Pancreas (tissue), 10 donors: ENCODE data around the gene MRPL55. TPM values are rescaled to one million over a fixed set of nuclear protein-coding genes. Genes with fewer than 3 reads are reported as not detected.

Experiments used
- ATAC-seq, 4 donors: fragments of 200-7000 bp; cut with Tn5 transposase; one replicate each; pipeline versions ENCODE4 v1.8.0 to v1.9.1; 2020; ENCODE audit warnings: mild to moderate bottlenecking in 4 of 4, moderate library complexity in 4 of 4
- DNase-seq, 6 donors: peaks; one replicate each; pipeline ENCODE4 v3.0.0-alpha.2; 2020
- FAIRE-seq: peaks from 2 replicates; lab custom pipeline; 2012; peaks lifted over from hg19 to GRCh38; lab: Jason Lieb, UNC
- H3K27ac ChIP-seq, 4 donors: fragments of 200-600 bp; sonication (generic); 1 replicate in 3 of 4; 2 replicates in 1 of 4; pipeline versions ENCODE4 v1.5.0 to v1.8.0; 2020
- H3K27me3 ChIP-seq, 4 donors: fragments of 200-600 bp; one replicate each; pipeline ENCODE4 v1.8.0; 2021
- H3K36me3 ChIP-seq, 3 donors: fragments of 200-600 bp; sonication (generic) in 1 of 3; one replicate each; pipeline versions ENCODE4 v1.5.0 to v1.8.0; 2020 to 2021
- H3K4me1 ChIP-seq, 3 donors: fragments of 200-600 bp; one replicate each; pipeline ENCODE4 v1.8.0; 2021
- H3K4me3 ChIP-seq, 4 donors: fragments of 200-600 bp; sonication (generic) in 2 of 4; one replicate each; pipeline versions ENCODE4 v1.5.0 to v1.8.0; 2020 to 2021
- H3K9me3 ChIP-seq, 4 donors: fragments of 200-600 bp; one replicate each; pipeline ENCODE4 v1.8.0; 2021
- CTCF ChIP-seq, 4 donors: fragments of 200-600 bp; sonication (generic) in 3 of 4; IDR thresholded peaks; one replicate each; pipeline versions ENCODE4 v1.5.0 to v1.8.0; 2021; ENCODE audit warnings: antibody characterized with exemption in 4 of 4
- WGBS, 2 donors: extraction: QIAGEN DNeasy Blood & Tissue Kit; methylation state at CpG; one replicate each; pipeline ENCODE4 v1.1.7; 2013; 5-methylcytosine and 5-hydroxymethylcytosine counted together
- intact Hi-C, 3 donors: fragments of 100-400 bp; cut with DNase I; formaldehyde crosslinking; loops; one replicate each; pipeline versions ENCODE4 v1.11.1 to v1.14.2; 2022
- polyA plus RNA-seq, 2 donors: library from polyadenylated mRNA; stranded (reverse); fragments of 200-250 nt; gene quantifications; one replicate each; pipeline ENCODE4 v1.2.3, GENCODE V29; 2013
- total RNA-seq, 6 donors: library from RNA; stranded (reverse); fragmentation: NEBNext Ultra II Directional in 4 of 6; extraction: Animal tissue kit (Norgen Biotek cat#: 25700) in 4 of 6; gene quantifications; one replicate each; pipeline versions ENCODE4 v1.2.1 to v1.2.4, GENCODE V29; 2021 to 2023
- donor health status: healthy with polysubstance abuse.
- donor health status: DM: no; HTN: no; CAD: no; lungs with moderate emphysema.
- donor health status: DM: no; HTN: no; CAD: no.
- donor health status: control.
- donor health status: control.
- donor health status: Bipolar disorder and iron deficiency.
- donor health status: DM: yes; HTN: yes; CAD: no.
- donor health status: DM: no; HTN: no; CAD: no.
- donor health status: DM: no; HTN: no; CAD: no.
- donor health status: DM: yes; HTN: yes; CAD: no.

MRPL55 gene
- total and polyA plus RNA-seq, 8 donors: 18.1 to 113 (median 24.0) TPM

DNA sequence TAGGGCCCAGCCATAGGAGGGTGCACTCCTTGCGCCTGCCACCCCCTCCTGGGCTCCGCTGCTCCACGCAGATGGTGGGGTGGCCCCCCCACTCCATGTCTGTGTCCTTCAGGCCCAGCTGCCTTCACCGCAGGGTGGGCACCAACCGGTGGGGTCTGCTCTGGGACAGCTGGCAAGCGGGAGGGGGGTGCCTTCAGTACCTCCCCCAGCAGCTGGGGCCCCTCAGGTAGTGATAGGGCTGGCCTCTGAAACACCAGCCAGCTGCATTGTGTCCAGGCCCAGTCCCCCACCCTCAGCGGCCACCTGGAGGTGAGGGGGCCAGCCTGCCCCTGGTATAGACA, 41.0 kb upstream of the MRPL55 start:
- ATAC-seq (peak in 3 of 4 donors; percentile 2 to 11 (median 4)), DNase-seq (peak in 3 of 6 donors; percentile 27 to 79 (median 57)), FAIRE-seq (no peak)
- Histone ChIP-seq H3K4me1 (no peaks in the 10 kb centered on the region), H3K27ac (peak overlapping the region; percentile 25 to 57 (median 36)), H3K27me3 (no peaks in the 10 kb centered on the region), H3K36me3 (peaks cover 0 to 23% (median 0%) of the 10 kb centered on the region in 3 donors), H3K4me3 (no peak overlapping the region), H3K9me3 (no peaks in the 10 kb centered on the region)
- TF ChIP-seq CTCF (IDR thresholded peaks at IDR 0.05): no peak
- 73 to 74% methylated on average over 7 of the region's 7 CpGs for WGBS, 2 donors
- intact Hi-C loops: no loop called here

- DNase-seq: peak in 3 of 6 donors; percentile 29 to 71 (median 49)
- peaks cover 0 to 23% (median 0%) of the 10 kb centered on the region in 3 donors for H3K36me3 ChIP-seq
- H3K9me3 ChIP-seq: no peaks in the 10 kb centered on the region
- H3K4me1 ChIP-seq: no peaks in the 10 kb centered on the region
- no peak within 1 kb of the TSS for H3K4me3 ChIP-seq
- peak within 1 kb of the TSS; percentile 25 to 57 (median 36) for H3K27ac ChIP-seq
- ATAC-seq: peak in 3 of 4 donors; percentile 13 to 31 (median 23)
- intact Hi-C loops: no loop called here
- H3K27me3 ChIP-seq: no peaks in the 10 kb centered on the region
- TF ChIP-seq CTCF (IDR thresholded peaks at IDR 0.05): no peak
- no peak for FAIRE-seq
- WGBS, 2 donors: 71 to 76% methylated on average over 13 to 17 of the region's 17 CpGs
Measured at GRCh38 chr1:228149406-228150119, 40.5 kb upstream of the MRPL55 start, which contains the start of gene GJC2. Gene GJC2, plus strand, starts transcription at chr1:228149930. Its CDS starts 7,829 bp downstream, at chr1:228157759.

- no peak overlapping the region for H3K4me3 ChIP-seq
- H3K4me1 ChIP-seq: peaks cover 0 to 1% (median 0%) of the 10 kb centered on the region in 3 donors
- no peak for TF ChIP-seq CTCF (IDR thresholded peaks at IDR 0.05)
- 74 to 79% methylated on average over 8 of the region's 8 CpGs for WGBS, 2 donors
- H3K9me3 ChIP-seq: no peaks in the 10 kb centered on the region
- ATAC-seq (no peak), DNase-seq (peak in 3 of 6 donors; percentile 10 to 73 (median 20)), FAIRE-seq (no peak)
- no peaks in the 10 kb centered on the region for H3K27me3 ChIP-seq
- peaks cover 0 to 23% (median 0%) of the 10 kb centered on the region in 3 donors for H3K36me3 ChIP-seq
- H3K27ac ChIP-seq: peak overlapping the region in 1 of 4 donors; percentile 13
- intact Hi-C loops: no loop called here
Measured at GRCh38 chr1:228148935-228149405, 39.9 kb upstream of the MRPL55 start.

DNA sequence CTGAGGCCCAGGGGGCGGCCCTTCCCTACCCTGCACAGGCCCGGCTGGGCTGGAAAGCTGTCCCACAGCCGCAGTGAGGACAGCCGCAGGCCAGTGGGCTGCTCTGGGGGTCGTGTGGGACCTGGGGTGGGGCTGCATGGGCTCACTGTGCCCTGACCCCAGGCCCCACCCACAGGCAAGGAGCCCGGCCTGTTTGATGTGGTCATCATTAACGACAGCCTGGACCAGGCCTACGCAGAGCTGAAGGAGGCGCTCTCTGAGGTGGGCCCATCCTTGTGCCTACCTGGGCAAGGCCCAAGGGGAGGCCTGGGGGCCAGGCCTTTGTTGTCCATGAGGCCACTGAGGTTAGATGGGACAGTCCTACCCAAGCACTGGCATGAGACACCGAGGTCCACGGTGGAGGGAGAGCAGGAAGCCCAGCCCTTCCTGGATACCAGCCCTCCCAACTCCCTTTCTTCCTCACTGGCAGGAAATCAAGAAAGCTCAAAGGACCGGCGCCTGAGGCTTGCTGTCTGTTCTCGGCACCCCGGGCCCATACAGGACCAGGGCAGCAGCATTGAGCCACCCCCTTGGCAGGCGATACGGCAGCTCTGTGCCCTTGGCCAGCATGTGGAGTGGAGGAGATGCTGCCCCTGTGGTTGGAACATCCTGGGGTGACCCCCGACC, 39.2 kb upstream of the MRPL55 start:
- Histone ChIP-seq H3K27me3 (no peaks in the 10 kb centered on the region), H3K9me3 (no peaks in the 10 kb centered on the region), H3K27ac (no peak overlapping the region), H3K4me3 (no peak overlapping the region), H3K4me1 (peaks cover 0 to 8% (median 5%) of the 10 kb centered on the region in 3 donors), H3K36me3 (peaks cover 0 to 23% (median 0%) of the 10 kb centered on the region in 3 donors)
- 75 to 80% methylated on average over 18 of the region's 18 CpGs for WGBS, 2 donors
- intact Hi-C loops: no loop called here
- TF ChIP-seq CTCF (IDR thresholded peaks at IDR 0.05): no peak
- DNase-seq: peak in 4 of 6 donors; percentile 11 to 62 (median 36)
- ATAC-seq: no peak
- no peak for FAIRE-seq
